Anterior cingulate cortex (tissue), 58 donors: ENCODE results near the gene CARD6.
"Not testable (repeated sequence)": the region's sequence is repeated elsewhere in the genome, so short reads cannot be mapped to it uniquely, and the experiment has no call there.

Source experiments
- DNase-seq, 58 donors: peaks; one replicate each; lab custom pipeline; 2025; lab: John Stamatoyannopoulos, UW

The CARD6 gene

GRCh38 chr5:40841068-40841805 lies at the start of gene CARD6:
Gene CARD6, plus strand, starts transcription at chr5:40841367. Its CDS starts 16 bp downstream, at chr5:40841383.
- DNase-seq = no peak

- no peak for DNase-seq
Observed at GRCh38 chr5:40791715-40792139, 49.4 kb upstream of the CARD6 start.

GRCh38 chr5:40792691-40793090 lies 48.5 kb upstream of the CARD6 start:
- DNase-seq = not testable (repeated sequence)

GRCh38 chr5:40794340-40794739 lies 46.8 kb upstream of the CARD6 start:
- not testable (repeated sequence) for DNase-seq

GRCh38 chr5:40794877-40795276 lies 46.3 kb upstream of the CARD6 start:
- not testable (repeated sequence) for DNase-seq

GRCh38 chr5:40796487-40796889 lies 44.7 kb upstream of the CARD6 start:
- DNase-seq = no peak

GRCh38 chr5:40797273-40798011 lies 43.7 kb upstream of the CARD6 start:
- DNase-seq = peak in 48 of 58 donors; percentile 8 to 77 (median 53)

- peak; percentile 34 to 94 (median 83) for DNase-seq
Observed at GRCh38 chr5:40798012-40798800, 43.0 kb upstream of the CARD6 start, which contains the start of gene PRKAA1. Gene PRKAA1, minus strand, starts transcription at chr5:40798374. Its CDS starts 185 bp downstream, at chr5:40798189.

- DNase-seq = peak in 1 of 58 donors; percentile 78
Observed at GRCh38 chr5:40798801-40799210, 42.4 kb upstream of the CARD6 start.

GRCh38 chr5:40799258-40799657 lies 41.9 kb upstream of the CARD6 start:
- no peak for DNase-seq

GRCh38 chr5:40801771-40802562 lies 39.2 kb upstream of the CARD6 start:
- DNase-seq = no peak

- no peak for DNase-seq
Observed at GRCh38 chr5:40812125-40812524, 29.0 kb upstream of the CARD6 start.

- DNase-seq = no peak
Observed at GRCh38 chr5:40813698-40814281, 27.4 kb upstream of the CARD6 start.

- no peak for DNase-seq
Observed at GRCh38 chr5:40823459-40823858, 17.7 kb upstream of the CARD6 start.

- not testable (repeated sequence) for DNase-seq
Observed at GRCh38 chr5:40825461-40826043, 15.6 kb upstream of the CARD6 start.

GRCh38 chr5:40826489-40827187 lies 14.5 kb upstream of the CARD6 start:
- no peak for DNase-seq

GRCh38 chr5:40827188-40827977 lies 13.8 kb upstream of the CARD6 start:
- no peak for DNase-seq
